Muscle layer of duodenum (tissue), 2 donors: Measurements from ENCODE around the gene GEMIN5.

Experiments
- H3K27ac ChIP-seq: one replicate; pipeline ENCODE4 v1.7.0; 2013; ENCODE audit warnings: mild to moderate bottlenecking, low read length
- H3K27me3 ChIP-seq: one replicate; pipeline ENCODE4 v1.7.0; 2013; ENCODE audit warnings: low read depth, mild to moderate bottlenecking, control low read depth, low read length
- H3K36me3 ChIP-seq, 2 donors: one replicate each; pipeline ENCODE4 v1.7.0; 2013; ENCODE audit warnings: low read length in 2 of 2, control low read depth in 1 of 2, mild to moderate bottlenecking in 1 of 2; ENCODE audit not compliant: insufficient read depth in 2 of 2, control insufficient read depth in 1 of 2
- H3K4me1 ChIP-seq, 2 donors: one replicate each; pipeline ENCODE4 v1.7.0; 2013; ENCODE audit warnings: low read length in 2 of 2, mild to moderate bottlenecking in 2 of 2, control low read depth in 1 of 2, moderate library complexity in 1 of 2; ENCODE audit not compliant: insufficient read depth in 2 of 2, control insufficient read depth in 1 of 2
- H3K4me3 ChIP-seq, 2 donors: one replicate each; pipeline ENCODE4 v1.7.0; 2013; ENCODE audit warnings: low read length in 2 of 2, low read depth in 1 of 2, mild to moderate bottlenecking in 1 of 2
- H3K9me3 ChIP-seq, 2 donors: one replicate each; pipeline ENCODE4 v1.7.0; 2013; ENCODE audit warnings: low read length in 2 of 2, control low read depth in 1 of 2, mild to moderate bottlenecking in 1 of 2; ENCODE audit not compliant: control insufficient read depth in 1 of 2
- donor health status: healthy.

GEMIN5 gene

GRCh38 chr5:154878642-154879335 lies 59.2 kb downstream of the GEMIN5 start:
- no peak overlapping the region for H3K27ac ChIP-seq
- peak overlapping the region in 1 of 2 donors; percentile 2 for H3K4me3 ChIP-seq
- no peaks in the 10 kb centered on the region for H3K4me1 ChIP-seq
- H3K9me3 ChIP-seq = peaks cover 6 to 15% of the 10 kb centered on the region in 2 donors
- H3K27me3 ChIP-seq = no peaks in the 10 kb centered on the region
- peaks cover 28 to 64% of the 10 kb centered on the region in 2 donors for H3K36me3 ChIP-seq

DNA sequence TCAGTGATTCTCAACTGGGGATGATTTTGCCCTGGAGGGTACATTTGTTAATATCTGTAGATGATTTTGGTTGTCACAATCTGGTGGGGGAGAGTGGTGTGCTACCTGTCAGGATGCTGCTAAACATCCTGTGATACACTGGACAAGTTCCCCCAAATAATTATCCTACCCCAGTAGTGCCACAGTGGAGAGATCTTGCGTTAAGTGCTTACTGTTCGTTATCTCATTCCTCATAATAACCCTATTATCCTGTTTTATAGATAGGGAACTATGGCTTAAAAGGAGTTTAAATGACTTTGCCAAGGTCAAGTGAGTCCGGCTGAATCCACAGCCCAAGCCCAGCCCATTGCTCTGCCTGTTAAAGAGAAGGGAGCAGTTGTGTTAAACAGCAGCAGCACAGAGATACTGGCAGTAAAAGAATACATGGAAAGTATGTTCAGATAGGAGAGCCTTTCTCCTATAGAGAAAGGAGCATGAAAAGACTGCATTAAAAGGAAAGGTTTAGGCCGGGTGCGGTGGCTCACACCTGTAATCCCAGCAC lies 64.2 kb downstream of the GEMIN5 start:
- H3K9me3 ChIP-seq = peaks cover 3 to 5% of the 10 kb centered on the region in 2 donors
- no peaks in the 10 kb centered on the region for H3K4me1 ChIP-seq
- no peak overlapping the region for H3K4me3 ChIP-seq
- H3K27me3 ChIP-seq = no peaks in the 10 kb centered on the region
- H3K36me3 ChIP-seq = peaks cover 52 to 61% of the 10 kb centered on the region in 2 donors
- no peak overlapping the region for H3K27ac ChIP-seq

GRCh38 chr5:154871734-154872133 lies 66.3 kb downstream of the GEMIN5 start:
- Histone ChIP-seq H3K36me3 (peaks cover 54% of the 10 kb centered on the region in 2 donors), H3K4me3 (no peak overlapping the region), H3K4me1 (no peaks in the 10 kb centered on the region), H3K9me3 (no peaks in the 10 kb centered on the region), H3K27ac (no peak overlapping the region), H3K27me3 (no peaks in the 10 kb centered on the region)

- no peak overlapping the region for H3K27ac ChIP-seq
- H3K9me3 ChIP-seq = no peaks in the 10 kb centered on the region
- H3K36me3 ChIP-seq = peaks cover 39 to 47% of the 10 kb centered on the region in 2 donors
- no peaks in the 10 kb centered on the region for H3K27me3 ChIP-seq
- H3K4me3 ChIP-seq = no peak overlapping the region
- H3K4me1 ChIP-seq = no peaks in the 10 kb centered on the region
Observed at GRCh38 chr5:154868702-154869101, 69.3 kb downstream of the GEMIN5 start.

GRCh38 chr5:154866841-154867240 lies 71.2 kb downstream of the GEMIN5 start:
- H3K27me3 ChIP-seq = no peaks in the 10 kb centered on the region
- H3K4me3 ChIP-seq = no peak overlapping the region
- peaks cover 0 to 5% of the 10 kb centered on the region in 2 donors for H3K4me1 ChIP-seq
- no peaks in the 10 kb centered on the region for H3K9me3 ChIP-seq
- peaks cover 36% of the 10 kb centered on the region in 2 donors for H3K36me3 ChIP-seq
- H3K27ac ChIP-seq = no peak overlapping the region

GRCh38 chr5:154865466-154866184 lies 72.4 kb downstream of the GEMIN5 start:
- Histone ChIP-seq H3K27ac (no peak overlapping the region), H3K27me3 (no peaks in the 10 kb centered on the region), H3K4me3 (no peak overlapping the region), H3K4me1 (peaks cover 0 to 17% of the 10 kb centered on the region in 2 donors), H3K9me3 (no peaks in the 10 kb centered on the region), H3K36me3 (peaks cover 26 to 27% of the 10 kb centered on the region in 2 donors)

DNA sequence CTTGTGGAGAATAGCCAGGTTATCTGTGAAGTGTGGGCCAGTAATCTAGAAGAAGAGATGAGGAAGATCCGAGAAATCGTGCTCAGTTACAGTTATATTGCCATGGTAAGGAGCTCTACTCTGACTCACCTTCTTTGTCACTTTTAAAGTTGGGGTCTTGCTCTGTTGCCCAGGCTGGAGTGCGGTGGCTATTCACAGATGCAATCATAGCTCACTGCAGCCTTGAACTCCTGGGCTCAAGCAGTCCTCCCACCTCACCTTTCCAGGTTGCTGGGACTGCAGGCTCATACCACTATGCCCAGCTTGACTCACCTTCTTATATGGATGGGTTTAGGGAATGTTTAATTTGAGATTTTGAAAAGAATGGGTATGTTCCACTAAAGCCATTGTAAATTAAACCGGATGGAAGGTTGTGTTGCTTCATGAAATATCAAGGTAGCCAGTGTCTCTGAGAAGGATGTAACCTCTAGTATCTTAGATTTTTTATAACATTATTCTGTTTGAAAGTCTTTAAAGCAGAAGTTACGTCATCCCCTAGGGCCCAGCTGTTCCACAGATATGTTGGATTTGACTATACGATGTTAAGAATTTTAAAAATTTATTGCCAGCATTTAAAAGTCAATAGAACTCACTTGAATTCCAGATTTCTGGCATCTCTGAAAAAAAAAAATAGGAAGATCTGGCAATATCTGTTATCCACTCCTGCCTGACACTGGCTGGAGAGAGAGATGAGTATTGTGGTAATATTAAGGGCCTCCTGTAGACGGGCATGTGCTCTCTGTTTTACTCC lies 74.5 kb downstream of the GEMIN5 start:
- no peak overlapping the region for H3K4me3 ChIP-seq
- H3K27me3 ChIP-seq = no peaks in the 10 kb centered on the region
- H3K9me3 ChIP-seq = no peaks in the 10 kb centered on the region
- no peak overlapping the region for H3K27ac ChIP-seq
- H3K4me1 ChIP-seq = peaks cover 5 to 30% of the 10 kb centered on the region in 2 donors
- peaks cover 19 to 20% of the 10 kb centered on the region in 2 donors for H3K36me3 ChIP-seq

- Histone ChIP-seq H3K9me3 (no peaks in the 10 kb centered on the region), H3K4me3 (no peak overlapping the region), H3K27ac (no peak overlapping the region), H3K36me3 (peaks cover 20 to 22% of the 10 kb centered on the region in 2 donors), H3K4me1 (peaks cover 5 to 30% of the 10 kb centered on the region in 2 donors), H3K27me3 (no peaks in the 10 kb centered on the region)
Observed at GRCh38 chr5:154862766-154863165, 75.2 kb downstream of the GEMIN5 start.

- Histone ChIP-seq H3K4me1 (peaks cover 7 to 32% of the 10 kb centered on the region in 2 donors), H3K27me3 (no peaks in the 10 kb centered on the region), H3K36me3 (peaks cover 15 to 26% of the 10 kb centered on the region in 2 donors), H3K9me3 (no peaks in the 10 kb centered on the region), H3K27ac (no peak overlapping the region), H3K4me3 (no peak overlapping the region)
Observed at GRCh38 chr5:154861946-154862345, 76.1 kb downstream of the GEMIN5 start.

DNA sequence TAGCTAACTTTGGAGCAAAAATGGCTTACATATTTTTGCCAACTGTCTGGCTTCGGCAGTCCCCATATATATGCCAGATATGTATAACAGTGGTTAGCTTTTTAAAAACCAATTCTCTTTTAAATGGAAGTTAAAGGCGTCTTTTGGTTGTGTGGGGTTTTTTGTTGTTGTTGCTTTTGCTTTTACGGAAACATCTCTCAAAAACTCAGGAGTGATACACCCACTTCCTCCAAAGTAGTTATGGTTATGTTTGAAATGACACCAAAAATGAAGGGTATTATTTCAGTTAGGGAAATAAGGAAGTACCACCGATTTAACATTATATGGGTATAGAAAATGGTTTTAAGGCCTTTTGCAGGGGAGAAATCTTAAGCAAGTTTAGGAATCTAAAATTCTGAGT lies 77.2 kb downstream of the GEMIN5 start:
- Histone ChIP-seq H3K9me3 (no peaks in the 10 kb centered on the region), H3K36me3 (peaks cover 9 to 20% of the 10 kb centered on the region in 2 donors), H3K27ac (peak overlapping the region; percentile 18), H3K4me3 (peak overlapping the region; percentile 85 to 99), H3K27me3 (no peaks in the 10 kb centered on the region), H3K4me1 (peaks cover 10 to 36% of the 10 kb centered on the region in 2 donors)

DNA sequence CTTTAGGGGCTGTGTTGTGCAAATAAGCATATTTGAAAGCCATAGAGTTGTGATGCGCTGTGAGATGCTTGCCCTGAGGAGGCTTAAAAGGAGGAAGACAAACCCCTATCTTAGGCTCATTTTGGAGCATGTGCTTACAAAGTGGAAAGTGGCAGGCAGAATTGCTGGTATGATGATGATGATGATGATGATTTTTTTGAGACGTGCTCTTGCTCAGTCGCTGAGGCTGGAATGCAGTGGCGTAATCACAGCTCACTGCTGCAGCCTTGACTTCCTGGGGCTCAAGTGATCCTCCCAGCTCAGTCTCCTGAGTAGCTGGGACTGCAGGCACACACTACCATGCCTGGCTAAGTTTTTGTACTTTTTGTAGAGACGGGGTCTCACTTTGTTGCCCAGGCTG lies 77.9 kb downstream of the GEMIN5 start:
- H3K4me1 ChIP-seq = peaks cover 10 to 36% of the 10 kb centered on the region in 2 donors

More for the DNA sequence above, 77.9 kb downstream of the GEMIN5 start:
- Histone ChIP-seq H3K27ac (peak overlapping the region; percentile 97), H3K27me3 (no peaks in the 10 kb centered on the region), H3K4me3 (peak overlapping the region; percentile 85 to 99), H3K36me3 (peaks cover 2 to 14% of the 10 kb centered on the region in 2 donors), H3K9me3 (no peaks in the 10 kb centered on the region)
